ENCODE results near the gene RBP2. TPM values are rescaled to one million over a fixed set of nuclear protein-coding genes. Genes with fewer than 3 reads are reported as not detected.
"Not testable (repeated sequence)": the region's sequence is repeated elsewhere in the genome, so short reads cannot be mapped to it uniquely, and the experiment has no call there.

RBP2 gene
- total and polyA plus RNA-seq, 8 donors: 2.9 to 52.7 TPM; not detected in 6

DNA sequence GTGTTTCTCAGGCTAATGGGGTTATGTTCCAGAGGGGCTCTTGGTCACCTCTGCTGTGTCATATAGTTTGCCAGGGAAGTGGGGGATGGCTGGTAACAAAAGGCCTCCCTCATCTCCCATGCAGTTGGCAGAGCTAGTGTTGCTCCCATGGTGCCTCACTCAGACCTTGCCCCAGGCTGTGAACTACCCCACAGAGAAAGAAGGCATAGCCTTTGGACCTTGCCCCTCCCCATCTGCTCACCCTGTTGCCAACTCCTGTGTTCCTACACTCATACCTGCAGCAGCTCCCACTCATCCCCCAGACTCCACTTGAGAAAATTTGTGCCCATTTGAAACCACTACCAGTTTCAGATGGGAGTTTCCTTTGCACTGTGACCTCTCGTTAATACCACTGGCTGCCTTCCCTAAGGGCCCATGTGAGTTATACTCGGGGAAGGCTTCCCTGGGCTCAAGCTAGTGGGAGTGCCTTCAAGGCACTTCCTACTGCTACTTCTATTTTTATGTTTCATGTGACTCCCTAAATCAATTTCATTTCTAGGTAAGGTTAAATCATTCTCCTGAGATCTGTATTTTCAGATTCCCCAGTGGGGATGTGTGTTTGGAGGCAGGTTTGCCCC lies 61.6 kb downstream of the RBP2 start:
- no peak overlapping the region for H3K27ac ChIP-seq

DNA sequence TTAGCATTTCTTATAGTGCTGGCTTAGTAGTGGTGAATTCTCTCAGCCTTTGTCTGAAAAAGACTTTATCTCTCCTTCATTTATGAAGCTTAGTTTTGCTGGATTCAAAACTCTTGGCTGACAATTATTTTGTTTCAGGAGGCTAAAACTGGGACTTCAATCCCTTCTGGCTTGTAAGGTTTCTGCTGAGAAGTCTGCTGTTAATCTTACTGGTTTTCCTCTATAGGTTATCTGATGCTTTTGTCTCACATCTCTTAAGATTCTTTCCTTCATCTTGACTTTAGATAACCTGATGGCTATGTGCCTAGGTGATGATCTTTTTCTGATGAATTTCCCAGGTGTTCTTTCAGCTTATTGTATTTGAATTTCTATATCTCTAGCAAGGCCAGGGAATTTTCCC lies 63.4 kb downstream of the RBP2 start:
- DNase-seq; H3K36me3 ChIP-seq; H3K4me3 ChIP-seq; H3K27me3 ChIP-seq; intact Hi-C loops (cut with DNase I; ENCODE audit: low total_unique reads); H3K4me1 ChIP-seq; H3K27ac ChIP-seq: not testable (repeated sequence)
- peaks cover 0 to 78% (median 52%) of the 10 kb centered on the region in 4 donors for H3K9me3 ChIP-seq

More for the DNA sequence above, 61.6 kb downstream of the RBP2 start:
- Histone ChIP-seq H3K4me3 (no peak overlapping the region), H3K27me3 (no peaks in the 10 kb centered on the region), H3K9me3 (peaks cover 0 to 60% (median 46%) of the 10 kb centered on the region in 4 donors), H3K4me1 (no peaks in the 10 kb centered on the region), H3K36me3 (no peaks in the 10 kb centered on the region)
- DNase-seq: no peak
- intact Hi-C loops (cut with DNase I; ENCODE audit: low total_unique reads): no loop called here
- WGBS, 5 donors: 69 to 91% (median 84%) methylated on average over 2 of the region's 2 CpGs
- no peak for TF ChIP-seq EP300 (IDR thresholded peaks at IDR 0.05)
- no peak for TF ChIP-seq POLR2AphosphoS5 (IDR thresholded peaks at IDR 0.05)
- no peak for TF ChIP-seq POLR2A (IDR thresholded peaks at IDR 0.05)
- TF ChIP-seq, protein P1, sequence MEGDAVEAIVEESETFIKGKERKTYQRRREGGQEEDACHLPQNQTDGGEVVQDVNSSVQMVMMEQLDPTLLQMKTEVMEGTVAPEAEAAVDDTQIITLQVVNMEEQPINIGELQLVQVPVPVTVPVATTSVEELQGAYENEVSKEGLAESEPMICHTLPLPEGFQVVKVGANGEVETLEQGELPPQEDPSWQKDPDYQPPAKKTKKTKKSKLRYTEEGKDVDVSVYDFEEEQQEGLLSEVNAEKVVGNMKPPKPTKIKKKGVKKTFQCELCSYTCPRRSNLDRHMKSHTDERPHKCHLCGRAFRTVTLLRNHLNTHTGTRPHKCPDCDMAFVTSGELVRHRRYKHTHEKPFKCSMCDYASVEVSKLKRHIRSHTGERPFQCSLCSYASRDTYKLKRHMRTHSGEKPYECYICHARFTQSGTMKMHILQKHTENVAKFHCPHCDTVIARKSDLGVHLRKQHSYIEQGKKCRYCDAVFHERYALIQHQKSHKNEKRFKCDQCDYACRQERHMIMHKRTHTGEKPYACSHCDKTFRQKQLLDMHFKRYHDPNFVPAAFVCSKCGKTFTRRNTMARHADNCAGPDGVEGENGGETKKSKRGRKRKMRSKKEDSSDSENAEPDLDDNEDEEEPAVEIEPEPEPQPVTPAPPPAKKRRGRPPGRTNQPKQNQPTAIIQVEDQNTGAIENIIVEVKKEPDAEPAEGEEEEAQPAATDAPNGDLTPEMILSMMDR (IDR thresholded peaks at IDR 0.05): no peak

Other genes with a start within 250 kb of the RBP2 start
- gene MRPS22, start 132.5 kb downstream of the RBP2 start, total RNA-seq: 10 to 100 TPM in 4 of 5 donors, 1 to 10 TPM in 1; 9.6 to 75.8 (median 41.5) TPM
- 10 to 100 TPM; 39.3 to 55.8 (median 45.9) TPM for gene MRPS22, start 132.5 kb downstream of the RBP2 start, polyA plus RNA-seq
- gene COPB2, start 86.9 kb downstream of the RBP2 start, total RNA-seq: 100 to 1,000 TPM in 3 of 5 donors, 10 to 100 TPM in 2; 46.4 to 141 (median 105) TPM
- 10 to 100 TPM; 23.1 to 48.1 (median 33.5) TPM for gene COPB2, start 86.9 kb downstream of the RBP2 start, polyA plus RNA-seq
- 10 to 100 TPM in 2 of 5 donors, 1 to 10 TPM in 1, not detected in 2; 2.7 to 34.1 (median 15.1) TPM for gene RBP1, start 63.2 kb upstream of the RBP2 start, total RNA-seq
- gene RBP1, start 63.2 kb upstream of the RBP2 start, polyA plus RNA-seq: 10 to 100 TPM; 47.3 to 89.4 (median 61.1) TPM
- 10 to 100 TPM in 1 of 5 donors, 1 to 10 TPM in 4; 4.9 to 24.9 (median 7.2) TPM for gene NMNAT3, start 201.5 kb upstream of the RBP2 start, total RNA-seq
- 1 to 10 TPM; 3.6 to 7.3 (median 6.9) TPM for gene NMNAT3, start 201.5 kb upstream of the RBP2 start, polyA plus RNA-seq